Activated CD8-positive, alpha-beta memory T cell treated with anti-CD3 and anti-CD28 coated beads, Interleukin-2, amount 10 ng/mL, durations not matched to agents 7 days and 5 days (primary cell): ENCODE data around the gene TLN1. TPM values are rescaled to one million over a fixed set of nuclear protein-coding genes. Genes with fewer than 3 reads are reported as not detected.

Source experiments
- ATAC-seq: fragments of 150-1000 bp; cut with Tn5 transposase; one replicate; pipeline ENCODE4 v1.10.0; 2021; ENCODE audit warnings: moderate library complexity
- CTCF ChIA-PET: fragments of 350-600 bp; sonication (Branson Sonifier 250); formaldehyde crosslinking; loops from one replicate; lab custom pipeline; 2021; ENCODE audit warnings: antibody characterized with exemption; lab: Charles Lee
- DNase-seq: peaks from one replicate; pipeline ENCODE4 v3.0.0-alpha.2; 2020
- H3K27ac Mint-ChIP-seq: one replicate; pipeline ENCODE4 v1.8.0; 2021; ENCODE audit warnings: mild to moderate bottlenecking, mixed read lengths
- H3K27me3 Mint-ChIP-seq: one replicate; pipeline ENCODE4 v1.8.0; 2021; ENCODE audit warnings: mixed read lengths
- H3K36me3 Mint-ChIP-seq: one replicate; pipeline ENCODE4 v1.8.0; 2021; ENCODE audit warnings: mild to moderate bottlenecking, mixed read lengths
- H3K4me1 Mint-ChIP-seq: one replicate; pipeline ENCODE4 v1.8.0; 2021; ENCODE audit warnings: mixed read lengths
- H3K4me3 Mint-ChIP-seq: one replicate; pipeline ENCODE4 v1.8.0; 2021; ENCODE audit warnings: mild to moderate bottlenecking, moderate library complexity, mixed read lengths
- H3K9me3 Mint-ChIP-seq: one replicate; pipeline ENCODE4 v1.8.0; 2022; ENCODE audit warnings: low read depth, mixed read lengths
- total RNA-seq, 2 experiments: library from RNA; stranded (reverse); gene quantifications; one replicate each; pipeline ENCODE4 v1.2.3, GENCODE V29; 2021

TLN1 gene
- total RNA-seq, 2 experiments from 2014 or later: 372 to 374 TPM

DNA sequence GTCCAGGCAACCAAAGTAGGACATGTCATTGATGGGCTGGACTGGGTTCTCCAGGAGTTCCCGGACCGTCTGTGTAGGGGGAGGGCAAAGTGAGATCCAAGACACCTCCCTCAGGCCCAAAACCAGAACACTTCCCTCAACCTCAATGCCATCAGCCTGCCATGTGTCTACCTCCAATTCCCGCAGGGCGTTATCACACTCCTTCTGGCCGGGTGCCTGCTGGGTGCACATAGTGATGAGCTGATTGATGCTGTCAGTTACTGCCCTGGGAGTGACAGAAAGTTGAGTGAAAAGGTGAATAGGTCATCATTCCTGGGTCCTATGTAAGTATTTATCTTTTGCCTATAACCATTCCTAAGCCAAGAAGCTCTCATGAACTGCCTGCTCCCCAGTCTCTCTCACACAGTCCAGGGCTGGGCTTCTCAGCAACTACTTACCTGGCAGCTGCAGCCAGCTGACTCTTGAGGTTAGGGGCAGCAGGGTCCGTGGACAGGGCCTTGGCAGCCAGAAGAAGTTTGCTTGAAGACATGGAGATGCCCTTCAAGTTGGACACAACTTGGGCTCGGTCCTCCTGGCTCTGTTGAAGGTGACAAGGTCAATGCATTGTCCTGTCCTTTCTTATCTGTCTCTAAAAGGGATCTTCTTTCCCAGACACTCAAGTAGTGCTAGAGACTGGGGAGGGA, 21.0 kb downstream of the TLN1 start:
- no peaks in the 10 kb centered on the region for H3K4me1 Mint-ChIP-seq
- no peaks in the 10 kb centered on the region for H3K27me3 Mint-ChIP-seq
- DNase-seq (no peak), ATAC-seq (no peak)
- H3K27ac Mint-ChIP-seq: no peak overlapping the region
- no peak overlapping the region for H3K4me3 Mint-ChIP-seq
- H3K36me3 Mint-ChIP-seq: peaks cover 73% of the 10 kb centered on the region
- CTCF ChIA-PET: interaction anchor here (0.7 to 5.7 kb wide), 2 partner anchors 14 to 19 kb away, joined by 3 to 41 read pairs; no protein-coding TSS in a partner anchor
- no peaks in the 10 kb centered on the region for H3K9me3 Mint-ChIP-seq

DNA sequence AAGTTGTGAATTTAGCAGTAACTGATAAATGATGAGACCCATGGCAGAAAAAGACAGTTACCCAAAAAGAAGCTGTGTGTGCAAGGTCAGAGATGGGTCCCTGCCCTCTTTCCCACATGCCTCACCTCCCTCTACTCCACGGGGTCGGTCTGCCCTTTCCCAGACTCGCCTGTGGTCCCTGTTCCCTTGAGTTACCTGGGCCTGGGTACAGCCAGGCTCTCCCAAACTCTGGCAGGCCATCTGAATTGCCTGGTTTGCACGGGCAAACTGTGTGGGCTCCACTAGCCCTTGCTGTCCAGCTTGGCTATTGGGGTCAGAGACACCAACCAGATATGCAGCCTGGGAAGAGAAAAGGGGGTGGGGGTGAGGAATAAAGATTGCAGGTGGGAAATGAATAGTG, 23.8 kb downstream of the TLN1 start:
- H3K4me3 Mint-ChIP-seq: no peak overlapping the region
- peaks cover 72% of the 10 kb centered on the region for H3K36me3 Mint-ChIP-seq
- DNase-seq (no peak), ATAC-seq (no peak)
- no peaks in the 10 kb centered on the region for H3K27me3 Mint-ChIP-seq
- H3K27ac Mint-ChIP-seq: no peak overlapping the region
- CTCF ChIA-PET: interaction anchor here (0.6 to 6.4 kb wide), 3 partner anchors 12 to 89 kb away, joined by 3 to 45 read pairs (median 5); no protein-coding TSS in a partner anchor
- no peaks in the 10 kb centered on the region for H3K4me1 Mint-ChIP-seq
- no peaks in the 10 kb centered on the region for H3K9me3 Mint-ChIP-seq

DNA sequence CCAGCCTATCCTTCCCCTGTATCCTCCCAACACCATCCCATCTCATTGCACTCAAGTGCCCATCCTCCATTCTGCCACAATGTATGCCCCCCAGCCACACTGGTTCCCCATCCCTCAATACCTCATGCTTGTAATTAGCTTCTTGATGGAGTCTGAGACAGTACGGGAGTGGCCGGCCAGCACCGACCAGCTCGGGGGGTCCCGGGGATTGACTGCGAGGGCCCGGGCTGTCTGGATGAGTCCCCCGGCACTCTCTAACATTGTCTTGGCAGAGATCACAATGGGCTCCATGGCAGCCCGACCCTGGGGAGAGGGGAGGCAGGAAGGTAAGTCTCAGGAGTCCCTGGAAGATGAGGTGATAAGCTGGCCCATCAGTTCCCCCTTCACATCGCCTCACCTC, 25.0 kb downstream of the TLN1 start:
- Mint-ChIP-seq H3K27ac (no peak overlapping the region), H3K4me3 (no peak overlapping the region), H3K27me3 (no peaks in the 10 kb centered on the region), H3K4me1 (no peaks in the 10 kb centered on the region), H3K9me3 (no peaks in the 10 kb centered on the region), H3K36me3 (peaks cover 71% of the 10 kb centered on the region)
- ATAC-seq (no peak), DNase-seq (no peak)
- CTCF ChIA-PET: interaction anchor here (6.4 kb wide), 1 partner anchor 11 kb away, joined by 45 read pairs; no protein-coding TSS in a partner anchor

DNA sequence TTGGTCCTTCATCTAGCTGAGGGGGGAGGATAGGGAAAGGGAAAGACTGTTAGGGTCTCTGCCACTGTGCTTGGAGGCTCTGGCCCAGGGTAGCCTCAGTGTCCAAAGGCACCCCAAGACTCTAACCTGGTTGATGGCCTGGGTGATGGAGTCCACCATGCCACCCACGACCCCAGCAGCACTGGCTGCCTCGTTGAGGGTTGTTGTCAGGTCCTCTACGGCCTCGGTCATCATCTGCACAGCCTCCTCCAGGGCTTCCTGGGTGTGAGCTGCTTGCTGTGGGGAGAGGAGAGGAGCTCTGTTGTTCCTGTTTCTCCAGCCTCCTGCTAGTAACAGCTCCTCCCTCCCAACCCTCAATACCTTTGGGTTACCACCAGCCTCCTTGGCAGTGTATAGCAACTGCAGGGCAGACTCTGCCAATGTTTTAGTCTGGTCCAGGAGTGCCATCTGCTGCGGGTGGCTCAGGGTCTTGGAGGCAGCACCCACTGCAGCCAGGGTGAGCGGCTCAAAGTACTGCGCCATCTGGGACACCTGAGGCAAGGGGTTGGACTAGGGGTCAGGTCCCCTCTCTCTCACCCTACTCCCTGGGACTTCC, 26.1 kb downstream of the TLN1 start:
- Mint-ChIP-seq H3K9me3 (no peaks in the 10 kb centered on the region), H3K4me3 (no peak overlapping the region), H3K4me1 (no peaks in the 10 kb centered on the region), H3K27me3 (no peaks in the 10 kb centered on the region), H3K27ac (no peak overlapping the region), H3K36me3 (peaks cover 65% of the 10 kb centered on the region)
- ATAC-seq: no peak
- no peak for DNase-seq
- CTCF ChIA-PET: interaction anchor here (1.6 to 6.4 kb wide), 2 partner anchors 10 to 15 kb away, joined by 3 to 45 read pairs; no protein-coding TSS in a partner anchor

DNA sequence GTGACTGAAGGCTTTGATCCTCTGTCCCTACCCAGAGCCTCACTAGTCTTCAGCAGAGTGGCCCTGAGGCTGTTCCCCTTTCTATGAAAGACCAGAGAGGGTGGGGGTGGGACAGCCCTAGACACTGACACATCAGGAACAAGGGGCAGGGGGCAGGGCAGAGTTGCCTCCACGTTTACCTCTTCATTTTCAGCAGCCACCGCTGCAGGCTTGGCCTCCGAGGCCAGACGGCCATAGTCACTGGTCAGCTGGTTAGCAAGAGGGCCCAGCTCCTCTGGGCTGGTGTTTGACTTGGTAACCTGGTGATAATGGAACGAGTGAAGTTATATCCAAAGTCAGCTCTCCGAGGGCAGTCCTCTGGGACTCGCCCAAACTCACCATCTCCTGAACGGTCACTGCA, 26.6 kb downstream of the TLN1 start:
- Mint-ChIP-seq H3K4me3 (no peak overlapping the region), H3K27ac (no peak overlapping the region), H3K9me3 (no peaks in the 10 kb centered on the region), H3K27me3 (no peaks in the 10 kb centered on the region), H3K36me3 (peaks cover 59% of the 10 kb centered on the region), H3K4me1 (no peaks in the 10 kb centered on the region)
- no peak for DNase-seq
- ATAC-seq: no peak
- CTCF ChIA-PET: interaction anchor here (1.6 to 6.4 kb wide), 2 partner anchors 9 to 16 kb away, joined by 3 to 45 read pairs; no protein-coding TSS in a partner anchor

DNA sequence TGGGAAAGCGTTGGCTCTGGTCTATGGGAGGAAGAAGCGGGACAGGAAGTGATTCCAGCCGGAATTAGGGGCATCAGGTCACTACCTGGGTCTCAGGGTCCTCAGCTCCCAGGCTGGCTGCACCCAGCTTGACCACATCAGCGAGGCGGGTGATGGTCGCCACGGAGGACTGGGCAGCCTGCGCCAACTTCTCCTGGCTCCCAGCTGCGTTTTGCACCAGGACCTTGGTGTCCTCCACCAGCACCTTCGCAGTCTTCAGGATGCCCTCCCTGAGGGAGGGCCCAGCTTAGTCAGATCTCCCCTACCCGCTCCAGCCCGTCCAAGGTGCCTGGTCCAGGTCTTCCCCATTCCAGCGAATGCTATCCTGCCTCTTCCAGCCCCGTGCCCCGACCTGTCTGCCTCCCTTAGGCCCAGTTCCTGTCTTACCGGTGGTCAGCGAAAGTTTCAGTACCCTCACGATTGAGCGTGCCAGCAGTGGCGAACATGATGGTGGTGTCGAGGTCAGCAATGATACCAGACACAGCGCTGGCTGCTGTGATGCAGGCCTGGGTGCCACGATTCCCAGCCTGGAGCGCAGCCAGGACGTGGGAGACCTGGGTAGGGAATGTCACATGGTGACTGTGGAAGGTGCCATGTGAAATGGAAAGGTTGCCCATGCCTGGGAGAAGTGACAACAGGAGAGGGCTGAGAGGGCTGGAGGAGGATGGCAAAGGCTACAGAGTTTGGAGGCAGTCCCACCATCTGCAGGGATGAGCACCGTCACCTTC, 27.9 kb downstream of the TLN1 start:
- ATAC-seq (no peak), DNase-seq (no peak)
- H3K36me3 Mint-ChIP-seq: peaks cover 53% of the 10 kb centered on the region
- H3K4me1 Mint-ChIP-seq: no peaks in the 10 kb centered on the region
- H3K9me3 Mint-ChIP-seq: no peaks in the 10 kb centered on the region
- H3K27me3 Mint-ChIP-seq: no peaks in the 10 kb centered on the region
- CTCF ChIA-PET: interaction anchor here (6.4 kb wide), 1 partner anchor 8 kb away, joined by 45 read pairs; no protein-coding TSS in a partner anchor
- no peak overlapping the region for H3K27ac Mint-ChIP-seq
- no peak overlapping the region for H3K4me3 Mint-ChIP-seq

DNA sequence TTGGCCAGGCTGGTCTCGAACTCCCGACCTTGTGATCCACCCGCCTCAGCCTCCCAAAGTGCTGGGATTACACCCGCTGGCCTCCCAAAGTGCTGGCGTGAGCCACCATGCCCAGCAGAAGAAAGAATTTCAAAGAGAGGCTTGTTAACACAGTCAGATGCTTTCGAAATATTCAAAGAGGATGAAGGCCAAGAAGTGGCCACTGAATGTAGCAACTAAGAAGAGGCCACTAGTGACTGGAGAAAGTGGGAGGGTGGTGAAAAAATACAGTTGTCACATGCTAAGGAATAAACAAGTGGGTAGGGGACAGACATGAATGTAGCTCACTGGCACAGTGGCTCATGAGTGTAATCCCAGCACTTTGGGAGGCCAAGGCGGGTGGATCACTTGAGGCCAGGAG, 29.3 kb downstream of the TLN1 start:
- Mint-ChIP-seq H3K4me3 (no peak overlapping the region), H3K9me3 (no peaks in the 10 kb centered on the region), H3K4me1 (no peaks in the 10 kb centered on the region), H3K36me3 (peaks cover 40% of the 10 kb centered on the region), H3K27ac (no peak overlapping the region), H3K27me3 (no peaks in the 10 kb centered on the region)
- no peak for DNase-seq
- CTCF ChIA-PET: no interaction called here
- ATAC-seq: no peak

DNA sequence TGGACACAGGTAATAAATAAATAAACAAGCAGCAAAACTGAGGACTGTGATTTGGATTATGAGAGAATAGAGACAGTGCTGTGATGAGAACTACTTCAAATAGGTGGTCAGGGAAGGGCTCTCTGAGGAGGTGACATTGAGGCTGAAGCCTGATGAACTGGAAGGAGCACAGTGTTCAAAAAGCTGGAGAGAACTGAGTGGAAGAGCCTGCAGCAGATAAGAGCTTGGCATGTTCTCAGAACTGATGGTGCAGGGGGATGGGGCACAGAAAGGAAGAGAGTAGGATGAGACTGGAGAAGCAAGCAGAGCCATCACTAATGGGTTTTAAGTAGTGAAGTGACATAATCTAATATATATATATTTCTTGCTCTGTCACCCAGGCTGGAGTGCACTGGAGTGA, 31.1 kb downstream of the TLN1 start:
- H3K4me3 Mint-ChIP-seq: no peak overlapping the region
- no peak overlapping the region for H3K27ac Mint-ChIP-seq
- ATAC-seq: no peak
- H3K9me3 Mint-ChIP-seq: no peaks in the 10 kb centered on the region
- peaks cover 34% of the 10 kb centered on the region for H3K36me3 Mint-ChIP-seq
- DNase-seq: no peak
- no peaks in the 10 kb centered on the region for H3K27me3 Mint-ChIP-seq
- H3K4me1 Mint-ChIP-seq: peaks cover 2% of the 10 kb centered on the region
- CTCF ChIA-PET: interaction anchor here (1.2 to 1.7 kb wide), 4 partner anchors 26 to 90 kb away, joined by 3 to 5 read pairs (median 4); partner anchors contain the start of gene CCDC107

DNA sequence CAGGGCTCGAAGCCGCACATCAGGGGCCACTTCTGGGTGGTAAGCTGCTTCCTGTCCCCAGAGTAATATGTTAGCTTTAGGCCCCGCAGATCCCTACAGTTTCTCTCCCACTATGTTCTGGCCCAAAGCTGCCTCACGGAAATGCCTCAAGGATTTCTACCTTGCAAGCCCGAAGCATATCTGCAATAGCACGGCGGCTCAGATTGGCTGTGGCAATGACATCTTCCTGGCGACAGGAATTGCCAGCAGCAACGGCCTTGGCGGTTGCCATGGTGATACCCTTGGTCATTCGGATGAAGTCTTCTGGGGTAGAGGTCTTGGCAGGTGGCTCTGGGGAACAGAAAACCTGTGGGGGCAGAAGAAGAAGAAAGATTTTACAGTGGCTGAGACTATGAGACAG, 32.0 kb downstream of the TLN1 start:
- Mint-ChIP-seq H3K36me3 (peaks cover 29% of the 10 kb centered on the region), H3K4me3 (no peak overlapping the region), H3K27me3 (no peaks in the 10 kb centered on the region), H3K9me3 (no peaks in the 10 kb centered on the region), H3K4me1 (peaks cover 2% of the 10 kb centered on the region), H3K27ac (no peak overlapping the region)
- CTCF ChIA-PET: interaction anchor here (1.2 to 1.7 kb wide), 3 partner anchors 27 to 41 kb away, joined by 4 to 5 read pairs (median 4); partner anchors contain the start of gene CCDC107
- DNase-seq (no peak), ATAC-seq (no peak)

DNA sequence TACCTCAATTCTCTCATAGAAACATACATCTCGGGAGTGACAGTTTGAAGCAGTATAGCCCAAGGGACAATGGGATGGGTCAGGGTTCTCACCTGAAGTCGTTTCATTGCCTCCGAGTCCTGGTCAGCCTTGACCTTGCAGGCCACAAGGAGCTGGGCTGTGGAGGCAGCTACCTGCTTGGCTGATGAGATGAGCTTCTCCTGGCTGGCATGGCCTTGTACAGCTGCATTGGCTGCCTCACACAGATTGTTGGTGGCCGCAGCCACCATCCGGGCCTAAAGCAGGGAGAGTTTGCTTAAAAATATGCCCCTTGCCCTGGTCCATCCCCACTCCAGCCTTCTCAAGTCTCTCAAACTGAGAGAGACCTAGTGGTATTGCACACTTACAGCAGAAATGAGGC, 33.8 kb downstream of the TLN1 start:
- Mint-ChIP-seq H3K36me3 (peaks cover 12% of the 10 kb centered on the region), H3K27ac (no peak overlapping the region), H3K27me3 (no peaks in the 10 kb centered on the region), H3K4me1 (peaks cover 2% of the 10 kb centered on the region), H3K4me3 (no peak overlapping the region), H3K9me3 (no peaks in the 10 kb centered on the region)
- no peak for DNase-seq
- CTCF ChIA-PET: interaction anchor here (1.1 to 5.7 kb wide), 7 partner anchors 9 to 86 kb away, joined by 3 to 68 read pairs (median 41); partner anchors contain the start of genes ARHGEF39, GBA2 and RGP1
- ATAC-seq: no peak

DNA sequence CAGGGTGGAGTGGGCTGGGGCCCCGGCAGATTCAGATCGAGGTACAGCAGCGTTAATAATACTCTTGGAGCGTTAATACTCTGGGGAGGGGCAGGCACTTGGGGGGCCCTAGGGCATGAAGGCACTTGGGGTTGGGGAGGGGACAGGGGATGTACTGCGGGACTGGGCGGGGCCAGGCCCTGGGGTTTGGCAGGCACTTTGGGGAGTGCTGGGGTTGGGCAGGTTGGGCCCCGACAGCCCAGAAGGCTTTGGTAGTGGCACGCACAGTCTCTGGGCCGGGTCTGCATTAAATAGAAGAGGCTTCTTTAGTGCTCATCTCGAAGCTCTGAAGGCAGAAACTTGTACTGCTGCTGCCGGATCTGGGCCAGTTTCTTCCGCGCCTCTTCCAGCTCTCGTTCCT, 34.5 kb downstream of the TLN1 start:
- no peak overlapping the region for H3K4me3 Mint-ChIP-seq
- DNase-seq (no peak), ATAC-seq (no peak)
- CTCF ChIA-PET: interaction anchor here (0.6 to 5.7 kb wide), 27 partner anchors 9 to 1668 kb away, joined by 3 to 68 read pairs (median 13); partner anchors contain the start of genes ARHGEF39, CCDC107, CREB3 and GBA2
- H3K27me3 Mint-ChIP-seq: no peaks in the 10 kb centered on the region
- H3K9me3 Mint-ChIP-seq: no peaks in the 10 kb centered on the region
- H3K36me3 Mint-ChIP-seq: peaks cover 7% of the 10 kb centered on the region
- H3K27ac Mint-ChIP-seq: no peak overlapping the region
- peaks cover 2% of the 10 kb centered on the region for H3K4me1 Mint-ChIP-seq

DNA sequence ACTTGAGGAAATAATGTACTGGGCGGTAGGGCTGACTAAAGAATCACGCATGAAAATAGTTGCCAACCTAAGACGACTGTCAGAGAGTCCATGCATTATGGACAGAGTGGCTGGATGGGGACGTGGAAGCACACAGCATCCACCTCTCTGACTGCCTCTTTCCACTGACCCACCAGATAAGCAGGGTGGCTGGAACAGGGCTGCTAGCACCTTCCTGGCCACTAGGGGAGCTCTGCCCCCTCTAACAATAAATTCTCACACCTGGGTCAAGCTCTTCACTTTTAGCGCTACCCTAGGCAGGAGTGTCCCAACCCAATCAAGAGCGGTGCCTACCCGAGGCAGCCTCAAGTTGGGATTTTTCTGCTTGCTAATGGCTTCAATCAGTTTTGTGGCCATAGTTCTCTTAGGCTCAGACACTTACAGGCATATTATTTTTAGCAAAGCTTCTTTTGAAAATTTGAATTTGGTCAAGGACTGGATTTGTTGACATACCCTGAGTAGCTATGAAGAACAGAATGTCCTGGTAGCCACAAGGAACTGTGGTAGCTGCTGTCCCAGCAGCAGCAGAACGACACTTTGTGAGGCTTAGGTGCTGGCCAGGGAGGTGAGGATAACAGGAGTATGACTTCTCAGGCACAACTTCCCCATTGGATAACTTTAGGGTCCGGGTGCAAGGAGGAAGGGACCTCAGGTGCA, 35.3 kb downstream of the TLN1 start:
- CTCF ChIA-PET: interaction anchor here (0.5 to 5.7 kb wide), 46 partner anchors 9 to 509 kb away, joined by 3 to 68 read pairs (median 8); partner anchors contain the start of genes ARHGEF39, CA9, CCDC107 and CREB3
- H3K4me3 Mint-ChIP-seq: no peak overlapping the region
- H3K9me3 Mint-ChIP-seq: no peaks in the 10 kb centered on the region
- peaks cover 2% of the 10 kb centered on the region for H3K4me1 Mint-ChIP-seq
- peak; percentile 92 for ATAC-seq
- H3K27ac Mint-ChIP-seq: no peak overlapping the region
- H3K27me3 Mint-ChIP-seq: no peaks in the 10 kb centered on the region
- H3K36me3 Mint-ChIP-seq: peaks cover 7% of the 10 kb centered on the region
- DNase-seq: peak; percentile 72
